Fibroblast of lung (primary cell): ENCODE measurements around the gene TDRD9. TPM values are rescaled to one million over a fixed set of nuclear protein-coding genes. Genes with fewer than 3 reads are reported as not detected.
"Not testable (repeated sequence)": the region's sequence is repeated elsewhere in the genome, so short reads cannot be mapped to it uniquely, and the experiment has no call there.

Experiments used
- DNase-seq, 2 donors: peaks; one replicate each; pipeline versions ENCODE4 v3.0.0 to v3.0.0-alpha.2; 2010; ENCODE audit warnings: low read depth in 2 of 2
- H2AFZ ChIP-seq: 2 replicates; pipeline ENCODE4 v1.5.1; 2012; ENCODE audit warnings: low read length, control low read depth, inconsistent platforms
- H3K27ac ChIP-seq: 2 replicates; pipeline ENCODE4 v1.5.1; 2011; ENCODE audit warnings: low read length, control low read depth; ENCODE audit not compliant: insufficient read depth
- H3K27me3 ChIP-seq: 2 replicates; pipeline ENCODE4 v1.5.1; 2011; ENCODE audit warnings: mild to moderate bottlenecking, low read length; ENCODE audit not compliant: control insufficient read depth, insufficient read depth
- H3K36me3 ChIP-seq: 2 replicates; pipeline ENCODE4 v1.5.1; 2011; ENCODE audit warnings: low read length; ENCODE audit not compliant: control insufficient read depth, insufficient read depth
- H3K4me1 ChIP-seq: 2 replicates; pipeline ENCODE4 v1.5.1; 2011; ENCODE audit warnings: low read length; ENCODE audit not compliant: control insufficient read depth, insufficient read depth; ENCODE audit errors: extremely low read depth
- H3K4me2 ChIP-seq: 2 replicates; pipeline ENCODE4 v1.5.1; 2011; ENCODE audit warnings: low read length, control low read depth; ENCODE audit not compliant: insufficient read depth; ENCODE audit errors: extremely low read depth
- H3K4me3 ChIP-seq, 4 experiments: fragments of 200-600 bp in 1 of 4; sonication (generic) in 1 of 4; replicated peaks in 1 of 4; 2 replicates each; pipeline ENCODE4 v1.5.1; 2011 to 2016; ENCODE audit warnings: low read length in 4 of 4, low read depth in 3 of 4, mild to moderate bottlenecking in 3 of 4, control low read depth in 2 of 4, inconsistent platforms in 1 of 4, mixed read lengths in 1 of 4; ENCODE audit not compliant: insufficient read depth in 1 of 4; ENCODE audit errors: control extremely low read depth in 1 of 4
- H3K79me2 ChIP-seq: 2 replicates; pipeline ENCODE4 v1.5.1; 2012; ENCODE audit warnings: mild to moderate bottlenecking, low read length, inconsistent platforms; ENCODE audit not compliant: control insufficient read depth, insufficient read depth
- H3K9ac ChIP-seq: 2 replicates; pipeline ENCODE4 v1.5.1; 2011; ENCODE audit warnings: mild to moderate bottlenecking, low read length, control low read depth; ENCODE audit not compliant: insufficient read depth
- H3K9me3 ChIP-seq: 2 replicates; pipeline ENCODE4 v1.5.1; 2012; ENCODE audit warnings: low read depth, low read length; ENCODE audit not compliant: control insufficient read depth, insufficient read depth
- H4K20me1 ChIP-seq: 2 replicates; pipeline ENCODE4 v1.5.1; 2011; ENCODE audit warnings: low read length; ENCODE audit not compliant: control insufficient read depth, insufficient read depth; ENCODE audit errors: extremely low read depth
- EZH2 ChIP-seq: IDR thresholded peaks from 2 replicates; pipeline ENCODE4 v1.5.1; 2012; ENCODE audit warnings: low read length, control low read depth, mild to moderate bottlenecking; ENCODE audit errors: missing control alignments
- polyA plus RNA-seq, 2 donors: library from polyadenylated mRNA; depleted of rRNA in 1 of 2; stranded (reverse) in 1 of 2; unstranded in 1 of 2; fragments of >200 nt; gene quantifications; 2 replicates each; pipeline ENCODE4 v1.2.1, GENCODE V29; 2011 to 2012; ENCODE audit warnings: missing spikeins in 1 of 2
- total RNA-seq: library from RNA; depleted of rRNA; stranded (reverse); fragments of >200 nt; gene quantifications from 2 replicates; pipeline ENCODE4 v1.2.1, GENCODE V29; 2014
- TF ChIP-seq, protein P1 (sequence below), 2 donors: IDR thresholded peaks in 1 of 2; conservative IDR thresholded peaks in 1 of 2; 1 replicate in 1 of 2; 2 replicates in 1 of 2; pipeline ENCODE4 v1.5.1; 2011 to 2012; ENCODE audit warnings: low read length in 2 of 2, control low read depth in 1 of 2, inconsistent platforms in 1 of 2, low read depth in 1 of 2, mild to moderate bottlenecking in 1 of 2

TDRD9 gene
- total and polyA plus RNA-seq, 2 donors (not counting 1 experiment from before 2014, with no cell fraction given) = 0.28 to 0.50 TPM

DNA sequence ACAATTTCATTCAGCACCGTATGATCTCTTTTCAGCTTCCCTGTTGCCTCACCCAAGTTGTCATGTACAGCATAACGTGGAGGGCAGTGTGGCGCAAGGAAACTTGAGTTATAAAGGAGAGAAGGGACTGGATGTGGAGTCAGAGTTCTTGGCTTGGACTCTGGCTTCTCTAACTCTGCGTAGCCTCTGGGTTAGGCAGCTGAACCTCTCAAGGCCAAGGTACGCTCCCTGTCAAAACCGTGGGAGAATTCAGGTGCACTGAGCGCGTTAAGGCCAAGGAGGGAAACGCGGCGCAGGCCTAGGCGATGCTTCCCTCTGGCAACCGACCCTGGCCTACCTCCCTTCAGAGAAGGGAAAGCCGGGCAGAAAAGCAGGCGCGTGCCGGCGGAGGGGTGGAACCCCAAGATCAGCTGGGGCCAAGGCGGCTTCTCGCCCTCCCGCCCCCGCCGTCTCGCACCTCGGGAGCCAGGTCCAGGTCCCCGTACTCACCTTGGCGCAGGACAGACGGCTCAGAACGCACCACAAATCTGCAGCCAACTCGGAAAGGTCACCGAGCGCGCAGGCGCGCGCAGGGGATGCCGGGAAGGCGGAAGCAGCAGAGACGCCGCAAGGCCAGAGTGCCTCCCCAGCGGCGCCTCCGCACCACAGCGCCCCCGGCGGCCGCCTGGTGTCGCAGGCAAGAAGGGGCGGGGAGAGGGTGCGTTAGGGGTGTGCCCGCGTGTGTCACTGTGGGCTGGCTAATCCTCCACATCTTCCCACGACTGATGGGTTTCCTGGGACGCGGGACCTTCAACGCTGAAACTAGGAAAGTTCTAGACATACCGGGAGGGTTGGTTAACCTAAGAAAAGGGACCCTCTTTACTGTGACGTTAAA is 7.0 kb upstream of the TDRD9 start:
- H3K36me3 ChIP-seq = peaks cover 4% of the 10 kb centered on the region
- H3K4me3 ChIP-seq = peak overlapping the region; percentile 83 to 100 (median 96)
- no peak for TF ChIP-seq EZH2
- TF ChIP-seq, protein P1, sequence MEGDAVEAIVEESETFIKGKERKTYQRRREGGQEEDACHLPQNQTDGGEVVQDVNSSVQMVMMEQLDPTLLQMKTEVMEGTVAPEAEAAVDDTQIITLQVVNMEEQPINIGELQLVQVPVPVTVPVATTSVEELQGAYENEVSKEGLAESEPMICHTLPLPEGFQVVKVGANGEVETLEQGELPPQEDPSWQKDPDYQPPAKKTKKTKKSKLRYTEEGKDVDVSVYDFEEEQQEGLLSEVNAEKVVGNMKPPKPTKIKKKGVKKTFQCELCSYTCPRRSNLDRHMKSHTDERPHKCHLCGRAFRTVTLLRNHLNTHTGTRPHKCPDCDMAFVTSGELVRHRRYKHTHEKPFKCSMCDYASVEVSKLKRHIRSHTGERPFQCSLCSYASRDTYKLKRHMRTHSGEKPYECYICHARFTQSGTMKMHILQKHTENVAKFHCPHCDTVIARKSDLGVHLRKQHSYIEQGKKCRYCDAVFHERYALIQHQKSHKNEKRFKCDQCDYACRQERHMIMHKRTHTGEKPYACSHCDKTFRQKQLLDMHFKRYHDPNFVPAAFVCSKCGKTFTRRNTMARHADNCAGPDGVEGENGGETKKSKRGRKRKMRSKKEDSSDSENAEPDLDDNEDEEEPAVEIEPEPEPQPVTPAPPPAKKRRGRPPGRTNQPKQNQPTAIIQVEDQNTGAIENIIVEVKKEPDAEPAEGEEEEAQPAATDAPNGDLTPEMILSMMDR (conservative IDR thresholded peaks at IDR 0.05 in 1 of 2, IDR thresholded peaks at IDR 0.05 in 1 of 2; ENCODE audit: low read depth in 1 of 2, low read length in 2 of 2) = peak; percentile 92 to 95
- H3K4me2 ChIP-seq = peak overlapping the region; percentile 64
- H4K20me1 ChIP-seq = no peaks in the 10 kb centered on the region
- H2AFZ ChIP-seq = peak overlapping the region; percentile 79
- peak overlapping the region; percentile 73 for H3K27ac ChIP-seq
- no peaks in the 10 kb centered on the region for H3K27me3 ChIP-seq
- DNase-seq = peak; percentile 87 to 89
- peaks cover 39% of the 10 kb centered on the region for H3K79me2 ChIP-seq
- H3K9ac ChIP-seq = peak overlapping the region; percentile 90
- H3K9me3 ChIP-seq = no peaks in the 10 kb centered on the region
- no peaks in the 10 kb centered on the region for H3K4me1 ChIP-seq

DNA sequence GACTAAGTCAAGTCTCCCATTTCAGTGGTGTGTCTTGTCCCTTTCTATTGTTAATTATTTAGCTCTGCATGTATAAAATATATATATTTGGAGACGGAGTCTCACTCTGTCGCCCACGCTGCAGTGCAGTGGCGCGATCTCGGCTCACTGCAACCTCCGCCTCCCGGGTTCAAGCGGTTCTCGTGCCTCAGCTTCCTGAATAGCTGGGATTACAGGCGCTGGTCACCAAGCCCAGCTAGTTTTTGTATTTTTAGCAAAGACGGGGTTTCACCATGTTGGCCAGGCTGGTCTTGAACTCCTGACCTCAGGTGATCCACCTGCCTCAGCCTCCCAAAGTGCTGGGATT is 6.4 kb upstream of the TDRD9 start:
- H3K9me3 ChIP-seq, H3K27ac ChIP-seq, H3K36me3 ChIP-seq, H4K20me1 ChIP-seq, H3K4me1 ChIP-seq, H3K9ac ChIP-seq, H3K27me3 ChIP-seq, DNase-seq: not testable (repeated sequence)
- Histone ChIP-seq H3K79me2 (peaks cover 34% of the 10 kb centered on the region), H3K4me2 (peak overlapping the region; percentile 64), H2AFZ (peak overlapping the region; percentile 20), H3K4me3 (peak overlapping the region in 2 of 4 experiments; percentile 44 to 100)

DNA sequence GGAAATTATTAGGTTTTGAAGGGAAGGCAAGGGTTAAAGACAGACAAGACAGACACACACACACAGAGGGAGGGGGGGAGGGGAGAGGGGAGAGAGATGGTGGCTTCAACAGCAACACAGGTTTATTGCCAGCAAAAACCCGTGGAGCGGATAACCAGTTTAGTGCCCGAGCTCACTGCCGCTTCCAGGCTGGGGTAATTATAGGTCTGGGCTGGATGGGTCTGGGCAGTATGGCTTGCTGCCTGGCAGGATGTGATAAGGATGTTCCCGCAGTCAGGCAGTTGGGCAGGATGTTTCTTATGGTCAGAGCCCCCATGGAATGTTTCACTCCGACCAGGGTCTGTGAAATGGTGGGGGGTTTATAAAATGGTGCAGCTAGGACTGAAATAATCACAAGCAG is 4.4 kb upstream of the TDRD9 start:
- no peaks in the 10 kb centered on the region for H4K20me1 ChIP-seq
- H3K4me3 ChIP-seq = no peak overlapping the region
- TF ChIP-seq, protein P1 (conservative IDR thresholded peaks at IDR 0.05 in 1 of 2, IDR thresholded peaks at IDR 0.05 in 1 of 2; ENCODE audit: low read depth in 1 of 2, low read length in 2 of 2) = no peak
- TF ChIP-seq EZH2 = no peak
- H3K36me3 ChIP-seq = no peaks in the 10 kb centered on the region
- no peaks in the 10 kb centered on the region for H3K4me1 ChIP-seq
- no peaks in the 10 kb centered on the region for H3K27me3 ChIP-seq
- H3K4me2 ChIP-seq = no peak overlapping the region
- no peak for DNase-seq
- no peaks in the 10 kb centered on the region for H3K9me3 ChIP-seq
- H3K9ac ChIP-seq = no peak overlapping the region
- no peak overlapping the region for H3K27ac ChIP-seq
- H3K79me2 ChIP-seq = peaks cover 24% of the 10 kb centered on the region
- H2AFZ ChIP-seq = no peak overlapping the region
